GM20000 (cell line): Measurements from ENCODE around the gene OSBPL10.

Experiments
- DNase-seq: peaks from one replicate; pipeline ENCODE4 v3.0.0; 2012; ENCODE audit warnings: low spot score
- CTCF ChIP-seq: IDR thresholded peaks from 2 replicates; pipeline ENCODE4 v1.5.1; 2012; ENCODE audit warnings: mild to moderate bottlenecking, control low read depth; ENCODE audit errors: extremely low read depth, missing control alignments

OSBPL10 gene

GRCh38 chr3:31917303-31918005 is 63.6 kb downstream of the OSBPL10 start:
- DNase-seq = peak; percentile 24
- TF ChIP-seq CTCF = no peak

- TF ChIP-seq CTCF = no peak
- DNase-seq = no peak
Measured at GRCh38 chr3:31911643-31912042, 69.4 kb downstream of the OSBPL10 start.

GRCh38 chr3:31911124-31911523 is 69.9 kb downstream of the OSBPL10 start:
- no peak for DNase-seq
- TF ChIP-seq CTCF = no peak

GRCh38 chr3:31909455-31909854 is 71.6 kb downstream of the OSBPL10 start:
- no peak for TF ChIP-seq CTCF
- no peak for DNase-seq

- DNase-seq = no peak
- TF ChIP-seq CTCF = no peak
Measured at GRCh38 chr3:31908391-31909097, 72.5 kb downstream of the OSBPL10 start.

- DNase-seq = no peak
- TF ChIP-seq CTCF = no peak
Measured at GRCh38 chr3:31906182-31906581, 74.9 kb downstream of the OSBPL10 start.

- no peak for DNase-seq
Measured at GRCh38 chr3:31903686-31904431, 77.2 kb downstream of the OSBPL10 start.

More at GRCh38 chr3:31903686-31904431, 77.2 kb downstream of the OSBPL10 start:
- no peak for TF ChIP-seq CTCF
